ENCODE measurements around the gene LITAF.

GRCh38 chr16:11565665-11566064, 21.1 kb downstream of the LITAF start:
- TF ChIP-seq SP1 (IDR thresholded peaks at IDR 0.05) (no peak), FOXM1 (IDR thresholded peaks at IDR 0.05; ENCODE audit: borderline replicate concordance) (no peak), FOXA1 (IDR thresholded peaks at IDR 0.05) (no peak)

All from HEK293T (cell line).